ENCODE results near the gene TGM6.

TGM6 gene

GRCh38 chr20:2380601-2381000 lies at the start of gene TGM6:
Gene TGM6 (plus strand): TSS chr20:2380901. CDS start chr20:2380969, 68 bp downstream.
- no peak for DNase-seq (ENCODE audit: low read depth in 2 of 2, low spot score in 1 of 2)

GRCh38 chr20:2331106-2331505 lies 49.6 kb upstream of the TGM6 start:
- DNase-seq (ENCODE audit: low read depth in 2 of 2, low spot score in 1 of 2) = no peak

- no peak for DNase-seq (ENCODE audit: low read depth in 2 of 2, low spot score in 1 of 2)
These were observed 48.7 kb upstream of the TGM6 start for GRCh38 chr20:2331901-2332565.

GRCh38 chr20:2332711-2333110 lies 48.0 kb upstream of the TGM6 start:
- no peak for DNase-seq (ENCODE audit: low read depth in 2 of 2, low spot score in 1 of 2)

- DNase-seq (ENCODE audit: low read depth in 2 of 2, low spot score in 1 of 2) = no peak
These were observed 46.9 kb upstream of the TGM6 start for GRCh38 chr20:2333821-2334220.

GRCh38 chr20:2335096-2335870 lies 45.4 kb upstream of the TGM6 start:
- DNase-seq (ENCODE audit: low read depth in 2 of 2, low spot score in 1 of 2) = no peak

- no peak for DNase-seq (ENCODE audit: low read depth in 2 of 2, low spot score in 1 of 2)
These were observed 44.2 kb upstream of the TGM6 start for GRCh38 chr20:2336471-2336870.

GRCh38 chr20:2337142-2337541 lies 43.6 kb upstream of the TGM6 start:
- DNase-seq (ENCODE audit: low read depth in 2 of 2, low spot score in 1 of 2) = no peak

GRCh38 chr20:2338411-2339066 lies 42.2 kb upstream of the TGM6 start:
- DNase-seq (ENCODE audit: low read depth in 2 of 2, low spot score in 1 of 2) = no peak

- no peak for DNase-seq (ENCODE audit: low read depth in 2 of 2, low spot score in 1 of 2)
These were observed 40.6 kb upstream of the TGM6 start for GRCh38 chr20:2340136-2340535.

- no peak for DNase-seq (ENCODE audit: low read depth in 2 of 2, low spot score in 1 of 2)
These were observed 39.9 kb upstream of the TGM6 start for GRCh38 chr20:2340823-2341222.

- no peak for DNase-seq (ENCODE audit: low read depth in 2 of 2, low spot score in 1 of 2)
These were observed 39.4 kb upstream of the TGM6 start for GRCh38 chr20:2341336-2341735.

- no peak for DNase-seq (ENCODE audit: low read depth in 2 of 2, low spot score in 1 of 2)
These were observed 38.5 kb upstream of the TGM6 start for GRCh38 chr20:2342243-2342642.

GRCh38 chr20:2346188-2346587 lies 34.5 kb upstream of the TGM6 start:
- no peak for DNase-seq (ENCODE audit: low read depth in 2 of 2, low spot score in 1 of 2)

GRCh38 chr20:2348336-2348735 lies 32.4 kb upstream of the TGM6 start:
- no peak for DNase-seq (ENCODE audit: low read depth in 2 of 2, low spot score in 1 of 2)

GRCh38 chr20:2349801-2350200 lies 30.9 kb upstream of the TGM6 start:
- DNase-seq (ENCODE audit: low read depth in 2 of 2, low spot score in 1 of 2) = no peak

- no peak for DNase-seq (ENCODE audit: low read depth in 2 of 2, low spot score in 1 of 2)
These were observed 30.1 kb upstream of the TGM6 start for GRCh38 chr20:2350606-2351005.

- no peak for DNase-seq (ENCODE audit: low read depth in 2 of 2, low spot score in 1 of 2)
These were observed 27.5 kb upstream of the TGM6 start for GRCh38 chr20:2353231-2353630.

GRCh38 chr20:2357114-2357513 lies 23.6 kb upstream of the TGM6 start:
- DNase-seq (ENCODE audit: low read depth in 2 of 2, low spot score in 1 of 2) = no peak

GRCh38 chr20:2358006-2358405 lies 22.7 kb upstream of the TGM6 start:
- DNase-seq (ENCODE audit: low read depth in 2 of 2, low spot score in 1 of 2) = no peak

- DNase-seq (ENCODE audit: low read depth in 2 of 2, low spot score in 1 of 2) = no peak
These were observed 19.6 kb upstream of the TGM6 start for GRCh38 chr20:2361035-2361593.

GRCh38 chr20:2363187-2363586 lies 17.5 kb upstream of the TGM6 start:
- no peak for DNase-seq (ENCODE audit: low read depth in 2 of 2, low spot score in 1 of 2)

All from stimulated activated CD8-positive, alpha-beta memory T cell treated with anti-CD3 and anti-CD28 coated beads, Interleukin-4, amount 100 ng/mL, for 1 hour (primary cell).